Measurements from ENCODE around the gene SCFD2. TPM values are rescaled to one million over a fixed set of nuclear protein-coding genes. Genes with fewer than 3 reads are reported as not detected.

SCFD2 gene
- total RNA-seq, 4 donors from 2014 or later: 13.1 to 27.4 (median 19.8) TPM

DNA sequence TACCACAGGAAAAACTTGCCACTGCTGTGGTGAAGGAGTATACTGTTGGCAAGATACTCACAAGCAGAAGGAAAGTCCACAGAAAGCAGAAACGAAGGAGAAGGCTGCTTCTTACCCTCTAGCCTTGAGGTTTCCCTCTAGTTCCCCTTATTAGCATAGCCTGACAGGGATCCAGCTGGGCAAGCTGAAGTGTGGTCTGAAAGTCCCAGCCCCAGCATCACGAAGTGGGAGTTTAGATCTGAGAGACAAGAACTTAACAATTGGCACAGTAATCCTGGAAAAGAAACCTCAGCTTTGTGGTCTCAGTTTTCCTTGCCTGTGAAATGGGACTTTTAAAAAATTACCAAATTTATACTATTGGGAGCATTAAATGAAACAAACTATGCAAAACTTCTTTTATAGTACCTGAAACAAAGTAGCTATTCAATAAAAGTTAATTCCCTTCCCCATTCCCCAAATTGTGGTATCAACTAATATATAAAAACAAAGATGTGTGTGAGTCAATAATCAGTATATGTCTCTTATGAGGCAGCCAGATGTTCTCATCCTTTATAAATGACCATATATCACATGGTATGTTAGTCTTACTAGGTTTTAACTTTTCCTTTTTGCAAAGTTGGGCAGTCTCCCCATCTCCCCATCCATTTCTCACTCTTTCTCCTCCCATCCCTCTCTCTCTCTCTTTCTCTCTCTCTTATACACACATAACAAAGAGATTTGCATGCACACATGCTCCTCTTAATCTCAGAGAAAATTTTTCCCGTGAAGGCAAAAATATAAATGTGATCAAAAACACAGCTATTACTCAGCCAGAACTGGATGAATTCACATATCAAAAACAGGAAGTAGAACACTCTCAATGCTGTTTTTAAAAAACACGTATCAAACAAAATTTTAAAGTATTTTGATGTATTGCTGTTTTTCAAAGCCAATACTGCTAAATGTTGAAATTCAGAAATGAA lies 57.8 kb downstream of the SCFD2 start:
- TF ChIP-seq CTCF (IDR thresholded peaks at IDR 0.05; ENCODE audit: low read depth): no peak

DNA sequence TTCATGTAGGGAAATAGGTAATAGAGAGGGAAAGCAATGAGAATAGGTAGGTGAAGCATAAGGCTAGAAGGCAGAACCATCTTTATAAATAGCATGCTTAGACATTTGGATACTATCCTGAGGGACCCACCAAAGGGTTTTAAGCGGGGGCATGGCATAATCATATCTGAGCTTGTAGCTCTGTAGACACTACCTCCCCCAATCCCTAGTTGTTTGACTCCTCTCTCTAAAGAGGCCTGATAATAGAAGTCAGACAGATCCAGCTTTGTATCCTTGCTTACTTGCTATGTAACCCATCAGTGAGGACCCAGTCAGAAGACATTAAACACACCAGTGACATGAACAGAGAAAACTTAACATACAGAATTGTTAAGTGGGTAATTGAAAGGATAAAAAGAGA lies 58.7 kb downstream of the SCFD2 start:
- no peak for TF ChIP-seq CTCF (IDR thresholded peaks at IDR 0.05; ENCODE audit: low read depth)

GRCh38 chr4:53306729-53307128 lies 59.1 kb downstream of the SCFD2 start:
- TF ChIP-seq CTCF (IDR thresholded peaks at IDR 0.05; ENCODE audit: low read depth): no peak

- TF ChIP-seq CTCF (IDR thresholded peaks at IDR 0.05; ENCODE audit: low read depth): no peak
Measured at GRCh38 chr4:53281438-53281837, 84.4 kb downstream of the SCFD2 start.

- no peak for TF ChIP-seq CTCF (IDR thresholded peaks at IDR 0.05; ENCODE audit: low read depth)
Measured at GRCh38 chr4:53280846-53281245, 85.0 kb downstream of the SCFD2 start.

GRCh38 chr4:53274609-53275268 lies 91.1 kb downstream of the SCFD2 start:
- no peak for TF ChIP-seq CTCF (IDR thresholded peaks at IDR 0.05; ENCODE audit: low read depth)

- no peak for TF ChIP-seq CTCF (IDR thresholded peaks at IDR 0.05; ENCODE audit: low read depth)
Measured at GRCh38 chr4:53273726-53274125, 92.1 kb downstream of the SCFD2 start.

All from subcutaneous adipose tissue (tissue), 4 donors.